Fibroblast of villous mesenchyme (primary cell): ENCODE results near the gene SENP5. TPM values are rescaled to one million over a fixed set of nuclear protein-coding genes. Genes with fewer than 3 reads are reported as not detected.

Experiments used
- DNase-seq: peaks from one replicate; pipeline ENCODE4 v3.0.0-alpha.2; 2010; ENCODE audit warnings: low read depth
- H3K4me3 ChIP-seq: 2 replicates; pipeline ENCODE4 v1.5.1; 2011; ENCODE audit warnings: low read depth, mild to moderate bottlenecking, low read length
- CTCF ChIP-seq: IDR thresholded peaks from 2 replicates; pipeline ENCODE4 v1.5.1; 2012; ENCODE audit warnings: low read depth, mild to moderate bottlenecking, low read length; ENCODE audit not compliant: insufficient read depth
- total RNA-seq: library from RNA; depleted of rRNA; stranded (reverse); fragments of >200 nt; gene quantifications from 2 replicates; pipeline ENCODE4 v1.2.3, GENCODE V29; 2012

Gene SENP5
- total RNA-seq, 1 donor, result 63.9 TPM

GRCh38 chr3:196966526-196967401 is 99.0 kb downstream of the SENP5 start:
- no peak for TF ChIP-seq CTCF
- no peak overlapping the region for H3K4me3 ChIP-seq
- no peak for DNase-seq

GRCh38 chr3:196967412-196968232 is 99.9 kb downstream of the SENP5 start:
- peak overlapping the region; percentile 71 for H3K4me3 ChIP-seq
- DNase-seq, result no peak
- TF ChIP-seq CTCF, result no peak

- peak within 1 kb of the TSS; percentile 71 for H3K4me3 ChIP-seq
- peak; percentile 27 for DNase-seq
- TF ChIP-seq CTCF, result no peak
Measured at GRCh38 chr3:196968233-196969133, 100.8 kb downstream of the SENP5 start, which contains the start of gene PIGZ. Gene PIGZ, minus strand, starts transcription at chr3:196968833. Its CDS starts 16,802 bp downstream, at chr3:196952031.

- TF ChIP-seq CTCF, result no peak
- H3K4me3 ChIP-seq, result peak overlapping the region; percentile 71
- peak; percentile 24 for DNase-seq
Measured at GRCh38 chr3:196969134-196969659, 101.5 kb downstream of the SENP5 start.

- DNase-seq, result peak; percentile 56
- peak; percentile 43 for TF ChIP-seq CTCF
- H3K4me3 ChIP-seq, result peak overlapping the region; percentile 71
Measured at GRCh38 chr3:196969660-196970546, 102.2 kb downstream of the SENP5 start.
